ENCODE data around the gene GBP5. TPM values are rescaled to one million over a fixed set of nuclear protein-coding genes. Genes with fewer than 3 reads are reported as not detected.

Gene GBP5
- total RNA-seq, 1 donor from 2014 or later, result not detected

- no peaks in the 10 kb centered on the region for H3K36me3 Mint-ChIP-seq (ENCODE audit: insufficient read depth)
Measured at GRCh38 chr1:89298461-89298860, 25.8 kb upstream of the GBP5 start.

DNA sequence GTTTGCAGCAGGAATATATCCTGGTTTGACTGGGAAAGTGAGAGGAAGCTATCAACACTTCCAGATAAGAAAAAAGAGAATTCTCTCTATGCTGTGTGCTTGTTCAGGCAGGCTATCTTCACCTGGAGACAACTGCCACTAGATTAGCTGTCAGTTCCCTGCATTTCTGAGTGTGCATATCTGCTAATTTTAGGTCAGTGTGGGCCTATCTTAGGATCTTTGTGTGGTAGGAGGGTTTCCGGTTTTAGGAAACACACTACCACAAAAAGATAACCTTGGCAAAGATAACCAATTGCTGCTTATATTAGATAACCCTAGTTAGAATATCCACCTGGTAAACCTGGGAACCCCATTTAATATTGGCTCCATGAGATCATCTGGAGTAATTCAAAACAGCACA is 22.5 kb upstream of the GBP5 start:
- no peaks in the 10 kb centered on the region for H3K9me3 Mint-ChIP-seq (ENCODE audit: low read depth)
- no peaks in the 10 kb centered on the region for H3K27me3 Mint-ChIP-seq

More at GRCh38 chr1:89298461-89298860, 25.8 kb upstream of the GBP5 start:
- Mint-ChIP-seq H3K4me3 (ENCODE audit: low read depth) (no peak overlapping the region), H3K27ac (no peak overlapping the region), H3K9me3 (ENCODE audit: low read depth) (peaks cover 8% of the 10 kb centered on the region), H3K4me1 (ENCODE audit: low read depth) (no peaks in the 10 kb centered on the region), H3K27me3 (no peaks in the 10 kb centered on the region)
- TF ChIP-seq, protein P1, sequence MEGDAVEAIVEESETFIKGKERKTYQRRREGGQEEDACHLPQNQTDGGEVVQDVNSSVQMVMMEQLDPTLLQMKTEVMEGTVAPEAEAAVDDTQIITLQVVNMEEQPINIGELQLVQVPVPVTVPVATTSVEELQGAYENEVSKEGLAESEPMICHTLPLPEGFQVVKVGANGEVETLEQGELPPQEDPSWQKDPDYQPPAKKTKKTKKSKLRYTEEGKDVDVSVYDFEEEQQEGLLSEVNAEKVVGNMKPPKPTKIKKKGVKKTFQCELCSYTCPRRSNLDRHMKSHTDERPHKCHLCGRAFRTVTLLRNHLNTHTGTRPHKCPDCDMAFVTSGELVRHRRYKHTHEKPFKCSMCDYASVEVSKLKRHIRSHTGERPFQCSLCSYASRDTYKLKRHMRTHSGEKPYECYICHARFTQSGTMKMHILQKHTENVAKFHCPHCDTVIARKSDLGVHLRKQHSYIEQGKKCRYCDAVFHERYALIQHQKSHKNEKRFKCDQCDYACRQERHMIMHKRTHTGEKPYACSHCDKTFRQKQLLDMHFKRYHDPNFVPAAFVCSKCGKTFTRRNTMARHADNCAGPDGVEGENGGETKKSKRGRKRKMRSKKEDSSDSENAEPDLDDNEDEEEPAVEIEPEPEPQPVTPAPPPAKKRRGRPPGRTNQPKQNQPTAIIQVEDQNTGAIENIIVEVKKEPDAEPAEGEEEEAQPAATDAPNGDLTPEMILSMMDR (IDR thresholded peaks at IDR 0.05; ENCODE audit: unreplicated experiment), result no peak
- no peak for DNase-seq (ENCODE audit: low spot score, unreplicated experiment)

DNA sequence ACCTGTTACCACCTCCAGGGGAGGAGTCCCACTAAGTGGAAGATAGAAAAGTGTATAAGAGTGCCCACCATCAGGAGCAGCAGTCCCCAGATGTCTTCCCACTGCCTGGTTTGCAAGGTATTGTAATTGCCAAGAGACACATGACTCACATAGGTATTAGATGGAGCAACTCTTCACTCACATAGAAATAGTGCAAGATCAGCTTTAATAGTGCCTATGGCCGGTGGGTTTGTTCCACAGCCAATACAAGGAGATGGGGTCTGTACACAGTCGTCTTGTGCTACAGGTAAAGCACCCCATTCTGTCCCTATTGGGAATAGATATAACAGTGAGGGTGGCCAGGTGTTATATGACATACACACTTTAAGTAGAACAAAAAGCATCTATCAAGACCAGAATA is 18.6 kb upstream of the GBP5 start:
- Mint-ChIP-seq H3K4me3 (ENCODE audit: low read depth) (no peak overlapping the region), H3K27ac (no peak overlapping the region), H3K4me1 (ENCODE audit: low read depth) (no peaks in the 10 kb centered on the region), H3K9me3 (ENCODE audit: low read depth) (no peaks in the 10 kb centered on the region), H3K36me3 (ENCODE audit: insufficient read depth) (no peaks in the 10 kb centered on the region), H3K27me3 (no peaks in the 10 kb centered on the region)
- DNase-seq (ENCODE audit: low spot score, unreplicated experiment), result no peak
- TF ChIP-seq, protein P1 (IDR thresholded peaks at IDR 0.05; ENCODE audit: unreplicated experiment), result no peak

More for the DNA sequence above, 22.5 kb upstream of the GBP5 start:
- no peak overlapping the region for H3K4me3 Mint-ChIP-seq (ENCODE audit: low read depth)
- no peaks in the 10 kb centered on the region for H3K36me3 Mint-ChIP-seq (ENCODE audit: insufficient read depth)
- TF ChIP-seq, protein P1 (IDR thresholded peaks at IDR 0.05; ENCODE audit: unreplicated experiment), result no peak
- no peak for DNase-seq (ENCODE audit: low spot score, unreplicated experiment)
- no peaks in the 10 kb centered on the region for H3K4me1 Mint-ChIP-seq (ENCODE audit: low read depth)
- H3K27ac Mint-ChIP-seq, result no peak overlapping the region

DNA sequence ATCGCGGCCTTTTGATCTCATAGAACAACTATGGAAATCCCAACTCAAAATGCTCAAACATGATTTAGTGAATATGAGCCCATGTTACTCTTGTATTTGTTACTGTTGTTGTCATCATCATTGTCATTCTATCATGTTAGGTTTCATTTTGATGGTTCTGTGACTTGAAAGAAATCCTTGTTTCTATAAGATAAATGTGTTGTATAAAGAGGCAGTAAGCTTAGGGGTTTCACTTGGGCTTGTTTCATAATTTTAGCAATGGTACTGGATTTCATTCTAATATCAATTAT is 15.3 kb upstream of the GBP5 start:
- Mint-ChIP-seq H3K4me3 (ENCODE audit: low read depth) (no peak overlapping the region), H3K9me3 (ENCODE audit: low read depth) (peaks cover 4% of the 10 kb centered on the region), H3K27me3 (no peaks in the 10 kb centered on the region), H3K36me3 (ENCODE audit: insufficient read depth) (no peaks in the 10 kb centered on the region), H3K4me1 (ENCODE audit: low read depth) (no peaks in the 10 kb centered on the region), H3K27ac (no peak overlapping the region)
- TF ChIP-seq, protein P1 (IDR thresholded peaks at IDR 0.05; ENCODE audit: unreplicated experiment), result no peak
- DNase-seq (ENCODE audit: low spot score, unreplicated experiment), result no peak

DNA sequence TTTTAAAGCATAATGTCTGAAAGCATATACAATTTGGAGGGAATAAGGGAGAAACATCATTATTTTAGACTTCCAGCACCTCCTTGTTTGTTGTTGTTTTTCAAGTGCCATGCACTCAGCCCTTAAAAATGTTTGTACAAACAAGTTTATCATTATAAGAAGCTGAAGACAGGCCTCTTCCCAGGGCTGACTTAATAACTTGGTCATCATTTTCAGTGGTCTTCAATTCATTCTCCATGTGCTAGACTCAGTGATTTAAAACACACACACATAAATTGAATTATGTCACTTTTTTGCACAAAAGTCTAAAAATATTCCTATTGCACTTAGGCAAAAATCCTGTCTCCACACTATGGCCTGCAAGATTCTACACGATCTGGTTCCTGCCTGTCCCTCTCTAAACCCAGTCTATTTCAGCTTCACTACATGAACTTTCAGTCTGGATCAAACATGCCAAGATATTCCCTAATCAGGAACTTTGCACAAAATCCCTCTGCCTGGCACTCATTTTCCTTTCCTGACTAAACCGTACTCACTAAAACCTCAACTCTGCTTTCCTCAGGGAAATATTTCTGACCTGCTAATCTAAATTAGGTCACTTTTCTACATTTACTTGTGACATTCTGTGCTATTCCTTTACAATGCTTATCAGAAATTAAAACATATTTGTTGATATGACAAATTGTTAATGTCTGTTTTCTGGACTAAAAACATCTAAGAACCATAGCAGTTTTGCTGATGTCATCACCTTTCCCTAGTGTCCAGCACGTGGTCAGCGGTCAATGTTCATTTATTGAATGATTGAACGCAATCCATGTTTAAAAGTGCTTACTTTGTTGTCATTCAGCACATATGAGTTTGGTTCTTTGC is 14.8 kb upstream of the GBP5 start:
- Mint-ChIP-seq H3K27me3 (no peaks in the 10 kb centered on the region), H3K36me3 (ENCODE audit: insufficient read depth) (no peaks in the 10 kb centered on the region), H3K9me3 (ENCODE audit: low read depth) (peaks cover 4% of the 10 kb centered on the region), H3K27ac (no peak overlapping the region), H3K4me3 (ENCODE audit: low read depth) (no peak overlapping the region), H3K4me1 (ENCODE audit: low read depth) (no peaks in the 10 kb centered on the region)
- DNase-seq (ENCODE audit: low spot score, unreplicated experiment), result no peak
- TF ChIP-seq, protein P1 (IDR thresholded peaks at IDR 0.05; ENCODE audit: unreplicated experiment), result no peak
